Left lobe of liver (tissue), 2 donors: ENCODE measurements around the gene ZNF608. TPM values are rescaled to one million over a fixed set of nuclear protein-coding genes. Genes with fewer than 3 reads are reported as not detected.

Experiments
- ATAC-seq: fragments of 200-7000 bp; cut with Tn5 transposase; one replicate; pipeline ENCODE4 v1.9.1; 2020; ENCODE audit warnings: mild to moderate bottlenecking, moderate library complexity
- DNase-seq: peaks from one replicate; pipeline ENCODE4 v3.0.0-alpha.2; 2020; ENCODE audit warnings: low spot score
- total RNA-seq: library from RNA; stranded (reverse); gene quantifications from one replicate; pipeline ENCODE4 v1.2.1, GENCODE V29; 2021
- donor health status: DM: no; HTN: no; CAD: no; lungs with moderate emphysema.
- donor health status: DM: no; HTN: yes; CAD: no.

The ZNF608 gene
- total RNA-seq, 1 donor from 2014 or later: 5.0 TPM

DNA sequence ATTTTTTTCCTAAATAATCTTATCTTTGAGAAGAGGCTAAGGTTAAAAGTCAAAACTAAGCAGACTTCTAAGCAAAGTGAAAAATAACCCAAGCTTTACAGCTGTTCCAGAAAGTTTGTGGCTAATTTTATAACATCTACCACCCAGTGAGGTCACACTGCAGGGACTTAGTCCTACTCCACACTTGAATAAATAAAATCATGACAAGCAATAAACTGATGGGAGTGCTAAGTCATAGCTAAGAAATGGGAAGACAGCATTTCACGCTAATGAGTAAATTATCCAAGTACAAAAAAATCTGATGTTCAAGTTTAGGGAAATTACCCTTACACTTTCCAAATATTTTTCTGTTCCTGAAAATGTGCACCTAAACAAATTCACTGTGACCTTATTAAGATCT, 47.7 kb downstream of the ZNF608 start:
- no peak for DNase-seq
- ATAC-seq: no peak

DNA sequence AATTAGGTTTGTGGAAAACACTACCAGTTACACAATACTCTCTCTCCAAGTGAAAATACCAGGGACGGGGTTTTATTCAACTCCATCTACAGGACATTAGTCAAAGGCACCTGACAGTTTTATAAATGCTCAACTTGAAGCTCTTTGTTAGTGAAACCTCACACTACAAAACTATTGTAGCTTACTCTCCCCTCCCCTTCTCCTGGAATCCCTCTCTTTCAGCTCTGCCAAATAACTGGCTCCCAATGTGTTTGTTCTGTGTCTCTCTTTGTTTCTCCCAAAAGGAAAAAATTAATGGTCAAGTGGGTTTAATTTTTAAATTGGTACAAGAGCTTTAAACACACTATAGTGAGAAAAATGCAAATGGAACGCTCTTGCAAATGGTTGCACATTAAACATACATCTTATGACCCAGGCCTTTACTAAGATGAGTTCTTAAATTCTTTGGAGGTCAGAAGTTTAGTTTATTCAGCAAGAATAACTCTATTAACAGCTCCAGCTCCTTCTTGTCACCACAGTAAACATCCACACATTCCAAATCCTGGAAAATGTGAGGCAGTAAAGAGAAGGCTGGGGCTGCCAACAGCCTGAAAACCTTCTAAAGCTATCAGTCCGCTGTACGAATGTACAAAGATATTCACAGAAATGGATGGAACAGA, 48.4 kb downstream of the ZNF608 start:
- no peak for DNase-seq
- peak; percentile 45 for ATAC-seq

DNA sequence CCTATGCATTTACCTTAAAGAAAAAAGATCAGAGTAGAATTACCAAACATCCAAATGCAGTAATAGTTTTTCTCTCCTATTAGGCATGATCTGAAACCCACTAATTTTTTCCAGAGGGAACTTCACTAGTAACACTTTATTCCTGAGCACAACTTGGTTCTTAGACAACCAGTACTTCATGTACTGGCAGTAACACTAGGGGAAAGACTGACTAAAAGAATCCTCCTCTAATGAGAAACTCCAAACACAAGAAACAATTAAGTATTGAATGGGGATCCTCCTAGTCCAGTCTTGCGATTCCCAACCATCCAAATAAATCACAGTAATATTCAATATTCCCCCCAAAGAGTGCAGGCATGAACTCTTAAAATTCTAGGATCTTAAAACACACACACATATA, 48.9 kb downstream of the ZNF608 start:
- DNase-seq (no peak), ATAC-seq (no peak)

DNA sequence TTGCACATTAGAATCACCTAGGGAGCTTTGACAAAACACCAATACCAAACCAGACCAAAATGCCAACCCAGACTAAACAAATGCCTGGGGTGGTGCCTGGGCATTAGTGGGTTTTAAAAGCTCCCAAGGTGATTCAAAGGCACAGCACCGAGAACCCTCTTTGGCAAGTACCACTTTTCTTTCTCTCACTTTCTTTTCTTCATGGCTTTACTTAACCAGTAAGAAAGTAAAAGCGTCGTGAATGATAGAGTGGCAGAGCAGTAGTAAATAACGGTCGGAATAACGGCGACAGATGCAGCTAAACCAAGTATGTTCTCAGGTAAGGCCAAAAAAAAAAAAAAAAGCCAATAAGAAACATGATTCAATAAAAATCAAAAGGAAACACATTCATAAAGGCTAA, 49.5 kb downstream of the ZNF608 start:
- no peak for DNase-seq
- no peak for ATAC-seq
